NCI-H1048 (cell line): ENCODE data around the gene IKBKE.
"Not testable (repeated sequence)": the region's sequence is repeated elsewhere in the genome, so short reads cannot be mapped to it uniquely, and the experiment has no call there.

Source experiments
- DNase-seq: peaks from one replicate; lab custom pipeline; 2025; lab: John Stamatoyannopoulos, UW

The IKBKE gene

GRCh38 chr1:206476058-206476457 is 5.8 kb downstream of the IKBKE start:
- DNase-seq: no peak

GRCh38 chr1:206476591-206476990 is 6.3 kb downstream of the IKBKE start:
- DNase-seq: no peak

GRCh38 chr1:206477110-206477509 is 6.8 kb downstream of the IKBKE start:
- DNase-seq: no peak

GRCh38 chr1:206477581-206478380 is 7.5 kb downstream of the IKBKE start:
- DNase-seq: no peak

- no peak for DNase-seq
Observed at GRCh38 chr1:206478746-206479145, 8.5 kb downstream of the IKBKE start.

GRCh38 chr1:206479183-206480125 is 9.2 kb downstream of the IKBKE start:
- peak; percentile 79 for DNase-seq

- DNase-seq: no peak
Observed at GRCh38 chr1:206480211-206480610, 9.9 kb downstream of the IKBKE start.

- no peak for DNase-seq
Observed at GRCh38 chr1:206482611-206483010, 12.3 kb downstream of the IKBKE start.

- DNase-seq: not testable (repeated sequence)
Observed at GRCh38 chr1:206483864-206484263, 13.6 kb downstream of the IKBKE start.

- DNase-seq: no peak
Observed at GRCh38 chr1:206484901-206485300, 14.6 kb downstream of the IKBKE start.

GRCh38 chr1:206486995-206487788 is 16.9 kb downstream of the IKBKE start:
- no peak for DNase-seq

GRCh38 chr1:206487970-206488369 is 17.7 kb downstream of the IKBKE start:
- no peak for DNase-seq

GRCh38 chr1:206488466-206488865 is 18.2 kb downstream of the IKBKE start:
- DNase-seq: no peak

- peak; percentile 59 for DNase-seq
Observed at GRCh38 chr1:206489980-206490770, 19.9 kb downstream of the IKBKE start.

- DNase-seq: no peak
Observed at GRCh38 chr1:206490771-206491405, 20.6 kb downstream of the IKBKE start.

GRCh38 chr1:206491616-206492015 is 21.3 kb downstream of the IKBKE start:
- no peak for DNase-seq

- DNase-seq: no peak
Observed at GRCh38 chr1:206492589-206492988, 22.3 kb downstream of the IKBKE start.

GRCh38 chr1:206493279-206493678 is 23.0 kb downstream of the IKBKE start:
- DNase-seq: no peak

GRCh38 chr1:206495011-206495461 is 24.8 kb downstream of the IKBKE start:
- DNase-seq: no peak

- no peak for DNase-seq
Observed at GRCh38 chr1:206495493-206496046, 25.3 kb downstream of the IKBKE start.
